Measurements from ENCODE around the gene TMEM245.

TMEM245 gene

GRCh38 chr9:109027176-109027575 lies 92.6 kb downstream of the TMEM245 start:
- no peak for DNase-seq (ENCODE audit: low read depth in 3 of 3)

- no peak for DNase-seq (ENCODE audit: low read depth in 3 of 3)
These were observed 93.4 kb downstream of the TMEM245 start for GRCh38 chr9:109026306-109026705.

GRCh38 chr9:109022873-109023272 lies 96.9 kb downstream of the TMEM245 start:
- DNase-seq (ENCODE audit: low read depth in 3 of 3): no peak

DNA sequence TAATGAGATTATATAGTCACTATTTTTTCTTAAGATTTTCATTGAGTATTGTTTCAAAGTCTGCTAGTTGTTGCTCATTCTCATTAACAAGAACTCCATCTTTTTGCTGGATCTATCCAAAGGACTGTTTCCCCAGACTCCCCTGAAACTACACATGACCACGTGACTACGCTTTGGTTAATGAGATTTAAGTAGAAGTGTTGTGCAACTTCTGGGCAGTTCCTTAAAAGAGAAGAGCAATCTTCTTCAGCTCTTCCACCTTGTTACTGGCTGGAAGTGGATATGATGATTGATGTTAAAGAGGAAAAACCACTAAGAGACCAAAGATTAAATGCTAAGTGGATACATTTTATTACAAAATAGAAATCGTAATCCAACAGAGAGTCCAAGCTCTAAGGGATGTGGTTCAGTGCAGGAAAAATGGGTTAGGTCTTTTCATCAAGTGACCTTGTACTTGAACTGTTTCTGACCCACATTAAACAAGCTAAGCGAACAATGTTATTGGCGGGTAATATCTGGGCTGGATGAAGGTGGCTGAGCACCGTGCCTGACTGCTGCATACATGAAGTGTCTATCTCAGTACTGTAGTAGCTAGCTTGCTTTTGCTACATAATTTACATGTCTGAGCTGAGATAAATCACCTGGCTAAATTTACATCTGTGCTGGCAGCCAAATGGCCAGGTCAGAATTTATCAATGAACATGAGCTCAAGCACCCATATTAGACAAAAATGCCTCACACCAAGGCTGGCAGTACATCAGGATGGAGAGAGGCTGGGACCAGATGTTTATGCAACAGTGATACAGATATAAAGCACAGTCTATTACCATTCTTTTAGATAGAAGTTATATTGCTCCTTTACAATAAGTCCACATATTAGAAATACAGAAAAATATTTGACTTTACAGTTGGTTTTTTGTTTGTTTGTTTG lies 98.9 kb downstream of the TMEM245 start:
- DNase-seq (ENCODE audit: low read depth in 3 of 3): no peak

GRCh38 chr9:109020113-109020512 lies 99.6 kb downstream of the TMEM245 start:
- DNase-seq (ENCODE audit: low read depth in 3 of 3): no peak

GRCh38 chr9:109019420-109019819 lies 100.3 kb downstream of the TMEM245 start:
- no peak for DNase-seq (ENCODE audit: low read depth in 3 of 3)

- no peak for DNase-seq (ENCODE audit: low read depth in 3 of 3)
These were observed 102.3 kb downstream of the TMEM245 start for GRCh38 chr9:109017493-109017892.

GRCh38 chr9:109017061-109017460 lies 102.7 kb downstream of the TMEM245 start:
- DNase-seq (ENCODE audit: low read depth in 3 of 3): no peak

DNA sequence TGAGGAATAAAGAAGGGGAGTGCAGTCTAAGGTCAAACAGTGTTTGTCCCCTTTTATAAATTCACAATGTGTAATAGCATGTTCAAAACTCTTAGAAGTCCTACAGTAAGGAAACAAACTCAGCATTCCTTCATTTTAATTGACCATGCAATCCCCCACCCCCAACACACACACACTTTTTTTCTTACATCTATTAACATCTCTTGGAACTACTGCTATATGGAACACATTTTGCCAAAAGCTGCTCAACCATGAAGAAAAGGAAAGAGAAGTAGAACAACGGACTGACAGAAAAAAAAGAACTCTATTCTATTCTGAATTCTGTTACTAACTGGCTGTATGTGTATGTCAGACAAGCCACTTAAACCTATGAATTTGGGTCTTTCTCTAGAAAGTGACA lies 103.6 kb downstream of the TMEM245 start:
- no peak for DNase-seq (ENCODE audit: low read depth in 3 of 3)

- DNase-seq (ENCODE audit: low read depth in 3 of 3): no peak
These were observed 105.0 kb downstream of the TMEM245 start for GRCh38 chr9:109014608-109015280.

- DNase-seq (ENCODE audit: low read depth in 3 of 3): no peak
These were observed 105.8 kb downstream of the TMEM245 start for GRCh38 chr9:109013679-109014607.

DNA sequence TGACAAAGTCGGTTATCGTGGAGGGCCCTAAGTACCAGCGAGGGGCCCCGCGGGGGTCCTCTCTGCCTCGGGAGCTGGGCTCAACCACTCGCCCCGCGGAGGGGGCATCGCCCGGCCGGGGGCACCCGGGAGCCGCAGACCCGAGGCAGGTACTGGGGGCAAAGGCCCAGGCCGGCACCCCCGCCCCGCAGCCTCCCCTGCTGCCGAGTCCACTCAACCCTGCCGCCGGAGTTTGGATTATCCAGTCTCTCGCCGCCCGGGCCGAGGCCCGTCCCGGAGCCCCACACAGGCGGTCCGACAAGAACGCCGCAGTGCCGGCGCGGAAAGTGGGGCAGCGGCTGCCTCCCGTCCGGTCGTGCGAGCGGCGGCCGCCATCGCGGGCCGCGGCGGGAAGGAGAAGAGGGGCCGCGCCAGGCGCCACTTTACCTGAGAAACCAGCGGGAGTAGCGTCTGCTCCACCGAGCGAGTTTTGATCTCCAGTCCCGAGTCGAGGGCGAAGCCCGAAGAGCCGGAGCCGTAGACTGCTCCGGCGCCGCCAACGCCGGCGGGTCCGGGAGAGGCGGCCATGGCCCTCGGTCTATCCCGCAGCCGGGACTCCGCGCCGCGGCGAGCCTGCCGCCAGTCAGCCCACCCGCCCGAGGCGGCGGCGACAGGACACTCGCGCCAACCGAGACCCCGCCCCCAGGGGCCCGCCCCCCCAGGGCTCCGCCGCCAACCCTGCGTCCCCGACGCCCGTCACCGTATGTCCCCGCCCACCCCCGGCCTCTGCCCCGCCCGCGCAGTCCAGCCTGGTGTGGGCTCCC lies 106.7 kb downstream of the TMEM245 start, which contains the start of gene CTNNAL1:
Gene CTNNAL1, minus strand, starts transcription at position 624 of the 803 bp plus-strand sequence. Its CDS starts 57 bp downstream, at position 567.
- DNase-seq (ENCODE audit: low read depth in 3 of 3): peak; percentile 62 to 74 (median 73)

GRCh38 chr9:109012009-109012875 lies 107.5 kb downstream of the TMEM245 start:
- peak; percentile 26 to 44 (median 38) for DNase-seq (ENCODE audit: low read depth in 3 of 3)

- no peak for DNase-seq (ENCODE audit: low read depth in 3 of 3)
These were observed 108.5 kb downstream of the TMEM245 start for GRCh38 chr9:109011231-109011671.

- DNase-seq (ENCODE audit: low read depth in 3 of 3): peak in 2 of 3 experiments; percentile 40 to 51
These were observed 109.0 kb downstream of the TMEM245 start for GRCh38 chr9:109010746-109011145.

DNA sequence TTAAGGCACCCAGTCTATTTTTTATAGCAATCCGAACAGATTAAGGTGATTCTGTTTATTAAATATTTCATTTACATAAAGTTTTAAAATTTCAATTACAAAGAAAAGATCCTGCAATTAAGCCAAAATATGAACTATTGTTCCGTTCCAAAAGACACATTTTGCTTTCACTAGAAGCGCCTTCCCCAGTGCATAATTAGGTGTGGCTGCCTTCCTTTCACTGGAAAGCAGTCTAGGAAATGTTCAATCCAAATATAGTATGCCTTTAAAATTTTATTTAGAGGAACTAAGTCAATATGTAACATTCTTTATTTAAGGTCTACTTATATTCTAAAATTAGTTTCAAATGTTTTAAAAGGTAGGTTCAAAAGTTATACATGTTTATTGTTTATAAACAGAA lies 114.1 kb downstream of the TMEM245 start:
- DNase-seq (ENCODE audit: low read depth in 3 of 3): no peak

- DNase-seq (ENCODE audit: low read depth in 3 of 3): no peak
These were observed 116.6 kb downstream of the TMEM245 start for GRCh38 chr9:109003116-109003515.

DNA sequence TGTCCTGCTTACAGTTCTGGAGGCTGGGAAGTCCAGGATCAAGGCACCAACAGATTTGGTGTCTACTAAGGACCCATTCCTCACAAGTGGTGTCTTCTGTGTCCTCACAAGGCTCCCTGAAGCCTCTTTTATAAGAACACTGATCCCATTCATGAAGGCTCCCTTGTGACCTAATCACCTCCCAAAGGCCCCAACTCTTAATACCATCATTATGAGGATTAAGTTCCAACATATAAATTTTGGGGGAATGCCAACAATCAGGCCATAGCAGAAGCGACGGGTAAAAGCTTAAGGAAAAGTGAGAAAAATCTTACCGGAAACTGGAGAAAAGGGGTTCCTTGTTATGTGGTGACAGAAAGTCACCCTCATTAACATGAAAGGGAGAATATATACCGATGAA lies 117.6 kb downstream of the TMEM245 start:
- DNase-seq (ENCODE audit: low read depth in 3 of 3): no peak

GRCh38 chr9:109001275-109001676 lies 118.5 kb downstream of the TMEM245 start:
- DNase-seq (ENCODE audit: low read depth in 3 of 3): no peak

DNA sequence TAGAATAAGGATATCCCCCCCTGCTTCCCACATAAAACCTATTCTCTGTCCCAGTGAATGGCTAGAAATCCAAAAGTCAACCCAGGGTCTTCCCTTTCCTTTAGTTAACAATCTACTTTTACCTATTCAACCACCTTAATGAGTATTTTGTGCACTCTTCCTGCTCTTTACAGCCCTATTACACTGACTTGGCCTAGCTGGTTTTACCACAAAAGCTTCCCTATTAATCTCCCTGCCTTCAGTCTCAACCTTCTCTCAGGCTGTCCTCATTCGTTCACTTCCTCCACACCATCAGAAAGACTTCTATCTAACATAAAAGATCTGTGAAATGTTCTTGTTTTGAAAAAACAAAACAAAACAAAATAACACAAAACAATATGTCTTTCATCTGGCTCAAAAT lies 122.6 kb downstream of the TMEM245 start:
- DNase-seq (ENCODE audit: low read depth in 3 of 3): no peak

Data from stimulated activated CD4-positive, alpha-beta T cell treated with anti-CD3 and anti-CD28 coated beads, TNF-alpha, amount 100 ng/mL, for 4 hours (primary cell).